Panc1 (cell line): ENCODE results near the gene UPK1B. TPM values are rescaled to one million over a fixed set of nuclear protein-coding genes. Genes with fewer than 3 reads are reported as not detected.

ENCODE experiments used
- ATAC-seq: fragments of 200-7000 bp; cut with Tn5 transposase; 2 replicates; pipeline ENCODE4 v1.9.1; 2020; ENCODE audit warnings: mild to moderate bottlenecking, moderate library complexity
- BruUV-seq: library from RNA; stranded (reverse); fragments of 400-500 nt; replicated peaks from 2 replicates; lab custom pipeline; 2021; lab: Mats Ljungman, UMichigan
- CTCF ChIA-PET: fragments of 300-600 bp; sonication (Branson Sonifier 250); formaldehyde crosslinking; loops from one replicate; lab custom pipeline; 2022; ENCODE audit warnings: antibody characterized with exemption; lab: Charles Lee
- POLR2A ChIA-PET: fragments of 300-600 bp; sonication (Branson Sonifier 250); formaldehyde crosslinking; loops from one replicate; lab custom pipeline; 2022; ENCODE audit warnings: antibody characterized with exemption; lab: Charles Lee
- DNase-seq: peaks from one replicate; pipeline ENCODE4 v3.0.0-alpha.2; 2010; ENCODE audit warnings: low read depth, low spot score
- H3K27ac ChIP-seq: 2 replicates; pipeline ENCODE4 v1.5.1; 2011; ENCODE audit warnings: mild to moderate bottlenecking, low read length, inconsistent platforms
- H3K27me3 ChIP-seq: fragments of 200-500 bp; sonication (Bioruptor generic); 2 replicates; pipeline ENCODE4 v1.6.0; 2014; ENCODE audit warnings: low read length, inconsistent platforms; ENCODE audit not compliant: control insufficient read depth, insufficient read depth
- H3K36me3 ChIP-seq: fragments of 200-500 bp; sonication (Bioruptor generic); 2 replicates; pipeline ENCODE4 v1.5.1; 2014; ENCODE audit warnings: inconsistent platforms, mild to moderate bottlenecking, low read length, moderate library complexity; ENCODE audit not compliant: control insufficient read depth, insufficient read depth
- H3K4me1 ChIP-seq: 2 replicates; pipeline ENCODE4 v1.5.1; 2011; ENCODE audit warnings: inconsistent platforms, mild to moderate bottlenecking, low read length, moderate library complexity; ENCODE audit not compliant: control insufficient read depth, insufficient read depth
- H3K4me3 ChIP-seq, 2 experiments: 2 replicates each; pipeline ENCODE4 v1.5.1; 2011 to 2012; ENCODE audit warnings: low read depth in 2 of 2, low read length in 2 of 2, mild to moderate bottlenecking in 2 of 2, inconsistent platforms in 1 of 2, moderate library complexity in 1 of 2
- H3K9me3 ChIP-seq: fragments of 200-500 bp; sonication (Bioruptor generic); 2 replicates; pipeline ENCODE4 v1.5.1; 2014; ENCODE audit warnings: low read depth, mild to moderate bottlenecking, inconsistent platforms, low read length, moderate library complexity; ENCODE audit not compliant: control insufficient read depth, insufficient read depth
- POLR2AphosphoS5 ChIP-seq: IDR thresholded peaks from 2 replicates; pipeline ENCODE4 v1.6.1; 2012; ENCODE audit warnings: mild to moderate bottlenecking, low read depth, low read length, moderate library complexity
- SIN3A ChIP-seq: IDR thresholded peaks from 2 replicates; pipeline ENCODE4 v1.6.1; 2012; ENCODE audit warnings: low read depth, mild to moderate bottlenecking, low read length, moderate library complexity, borderline replicate concordance; ENCODE audit not compliant: insufficient read depth
- TCF7L2 ChIP-seq: IDR thresholded peaks from 2 replicates; pipeline ENCODE4 v1.6.1; 2011; ENCODE audit warnings: mild to moderate bottlenecking, low read depth, low read length, inconsistent platforms
- in situ Hi-C: cut with HindIII; loops from 2 replicates; pipeline ENCODE4 v1.10.0; 2016; ENCODE audit warnings: low sequenced_read_pairs, low pct_unique_long_range_greater_than_20kb
- intact Hi-C: fragments of 100-400 bp; cut with micrococcal nuclease; formaldehyde crosslinking; loops from one replicate; pipeline ENCODE4 v1.10.0; 2022; ENCODE audit not compliant: unreplicated experiment
- total RNA-seq: library from RNA; stranded (reverse); gene quantifications from one replicate; pipeline ENCODE4 v1.2.1, GENCODE V29; 2021; ENCODE audit not compliant: unreplicated experiment
- TF ChIP-seq, protein P1 (sequence below), 2 experiments: IDR thresholded peaks; 2 replicates each; pipeline ENCODE4 v1.6.1; 2011 to 2012; ENCODE audit warnings: low read depth in 2 of 2, control low read depth in 1 of 2, low read length in 1 of 2, mild to moderate bottlenecking in 1 of 2, moderate library complexity in 1 of 2; ENCODE audit not compliant: insufficient read depth in 1 of 2
- TF ChIP-seq, protein P2 (sequence below): fragments of 450-650 bp; IDR thresholded peaks from 2 replicates; pipeline ENCODE4 v1.5.1; 2017; ENCODE audit warnings: mild to moderate bottlenecking

UPK1B gene
- total RNA-seq, 1 experiment from 2014 or later, result 4.4 TPM

DNA sequence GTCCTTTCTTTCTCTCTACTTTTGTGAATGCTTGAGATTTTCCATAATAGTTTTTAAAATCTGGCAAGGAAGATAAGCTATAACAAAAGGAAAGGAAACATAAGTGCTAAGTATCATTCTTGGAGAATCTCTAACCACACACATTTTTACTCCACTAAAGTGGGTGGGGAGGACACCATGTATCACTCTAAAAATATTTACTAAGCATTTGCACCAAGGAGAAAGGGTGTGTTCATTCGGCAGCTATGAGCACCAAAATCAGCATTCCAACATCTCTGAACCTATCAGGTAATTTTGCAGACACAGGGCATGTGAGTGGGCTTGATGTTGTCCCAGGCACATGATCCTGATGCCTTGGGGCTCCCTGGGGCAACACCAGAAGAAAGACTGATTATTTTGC is 61.8 kb downstream of the UPK1B start:
- CTCF ChIA-PET, result no interaction called here
- H3K4me3 ChIP-seq, result no peak overlapping the region
- no TSS peak for BruUV-seq
- H3K27ac ChIP-seq, result no peak overlapping the region
- H3K36me3 ChIP-seq, result peaks cover 12% of the 10 kb centered on the region
- in situ Hi-C loops, result no loop called here
- H3K27me3 ChIP-seq, result no peaks in the 10 kb centered on the region
- DNase-seq (no peak), ATAC-seq (no peak)
- H3K9me3 ChIP-seq, result no peaks in the 10 kb centered on the region
- no peak for TF ChIP-seq TCF7L2
- TF ChIP-seq, protein P1, sequence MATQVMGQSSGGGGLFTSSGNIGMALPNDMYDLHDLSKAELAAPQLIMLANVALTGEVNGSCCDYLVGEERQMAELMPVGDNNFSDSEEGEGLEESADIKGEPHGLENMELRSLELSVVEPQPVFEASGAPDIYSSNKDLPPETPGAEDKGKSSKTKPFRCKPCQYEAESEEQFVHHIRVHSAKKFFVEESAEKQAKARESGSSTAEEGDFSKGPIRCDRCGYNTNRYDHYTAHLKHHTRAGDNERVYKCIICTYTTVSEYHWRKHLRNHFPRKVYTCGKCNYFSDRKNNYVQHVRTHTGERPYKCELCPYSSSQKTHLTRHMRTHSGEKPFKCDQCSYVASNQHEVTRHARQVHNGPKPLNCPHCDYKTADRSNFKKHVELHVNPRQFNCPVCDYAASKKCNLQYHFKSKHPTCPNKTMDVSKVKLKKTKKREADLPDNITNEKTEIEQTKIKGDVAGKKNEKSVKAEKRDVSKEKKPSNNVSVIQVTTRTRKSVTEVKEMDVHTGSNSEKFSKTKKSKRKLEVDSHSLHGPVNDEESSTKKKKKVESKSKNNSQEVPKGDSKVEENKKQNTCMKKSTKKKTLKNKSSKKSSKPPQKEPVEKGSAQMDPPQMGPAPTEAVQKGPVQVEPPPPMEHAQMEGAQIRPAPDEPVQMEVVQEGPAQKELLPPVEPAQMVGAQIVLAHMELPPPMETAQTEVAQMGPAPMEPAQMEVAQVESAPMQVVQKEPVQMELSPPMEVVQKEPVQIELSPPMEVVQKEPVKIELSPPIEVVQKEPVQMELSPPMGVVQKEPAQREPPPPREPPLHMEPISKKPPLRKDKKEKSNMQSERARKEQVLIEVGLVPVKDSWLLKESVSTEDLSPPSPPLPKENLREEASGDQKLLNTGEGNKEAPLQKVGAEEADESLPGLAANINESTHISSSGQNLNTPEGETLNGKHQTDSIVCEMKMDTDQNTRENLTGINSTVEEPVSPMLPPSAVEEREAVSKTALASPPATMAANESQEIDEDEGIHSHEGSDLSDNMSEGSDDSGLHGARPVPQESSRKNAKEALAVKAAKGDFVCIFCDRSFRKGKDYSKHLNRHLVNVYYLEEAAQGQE (IDR thresholded peaks at IDR 0.05; ENCODE audit: insufficient read depth in 1 of 2, low read depth in 2 of 2, low read length in 1 of 2), result no peak
- no peak for TF ChIP-seq SIN3A
- TF ChIP-seq POLR2AphosphoS5, result no peak
- TF ChIP-seq, protein P2, sequence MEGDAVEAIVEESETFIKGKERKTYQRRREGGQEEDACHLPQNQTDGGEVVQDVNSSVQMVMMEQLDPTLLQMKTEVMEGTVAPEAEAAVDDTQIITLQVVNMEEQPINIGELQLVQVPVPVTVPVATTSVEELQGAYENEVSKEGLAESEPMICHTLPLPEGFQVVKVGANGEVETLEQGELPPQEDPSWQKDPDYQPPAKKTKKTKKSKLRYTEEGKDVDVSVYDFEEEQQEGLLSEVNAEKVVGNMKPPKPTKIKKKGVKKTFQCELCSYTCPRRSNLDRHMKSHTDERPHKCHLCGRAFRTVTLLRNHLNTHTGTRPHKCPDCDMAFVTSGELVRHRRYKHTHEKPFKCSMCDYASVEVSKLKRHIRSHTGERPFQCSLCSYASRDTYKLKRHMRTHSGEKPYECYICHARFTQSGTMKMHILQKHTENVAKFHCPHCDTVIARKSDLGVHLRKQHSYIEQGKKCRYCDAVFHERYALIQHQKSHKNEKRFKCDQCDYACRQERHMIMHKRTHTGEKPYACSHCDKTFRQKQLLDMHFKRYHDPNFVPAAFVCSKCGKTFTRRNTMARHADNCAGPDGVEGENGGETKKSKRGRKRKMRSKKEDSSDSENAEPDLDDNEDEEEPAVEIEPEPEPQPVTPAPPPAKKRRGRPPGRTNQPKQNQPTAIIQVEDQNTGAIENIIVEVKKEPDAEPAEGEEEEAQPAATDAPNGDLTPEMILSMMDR, result no peak
- H3K4me1 ChIP-seq, result peaks cover 15% of the 10 kb centered on the region
- POLR2A ChIA-PET, result no interaction called here
- intact Hi-C loops, result no loop called here

DNA sequence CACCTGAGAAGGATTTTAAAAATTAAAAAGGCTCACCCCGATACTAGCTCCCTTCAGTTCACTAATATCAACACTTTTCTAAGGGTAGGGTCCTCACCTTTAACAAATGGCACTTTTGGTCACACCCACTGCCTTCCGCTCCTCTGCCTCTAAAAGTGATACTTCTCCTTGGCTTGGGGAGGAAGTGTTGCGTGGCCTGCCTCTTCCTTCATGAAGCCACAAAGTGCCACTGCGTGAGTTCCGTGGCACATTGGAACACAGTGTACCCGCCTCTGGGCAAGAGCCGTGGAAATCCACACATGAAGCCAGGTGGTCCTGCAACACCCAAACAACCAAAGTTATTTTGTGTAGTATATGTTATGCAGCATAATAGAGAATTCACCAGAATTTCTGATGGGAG is 63.4 kb downstream of the UPK1B start:
- BruUV-seq, result no TSS peak
- no peak overlapping the region for H3K27ac ChIP-seq
- DNase-seq (no peak), ATAC-seq (no peak)
- peaks cover 21% of the 10 kb centered on the region for H3K4me1 ChIP-seq
- ChIA-PET CTCF (no interaction called here), POLR2A (no interaction called here)
- H3K27me3 ChIP-seq, result no peaks in the 10 kb centered on the region
- H3K36me3 ChIP-seq, result peaks cover 12% of the 10 kb centered on the region
- H3K4me3 ChIP-seq, result no peak overlapping the region
- intact Hi-C loops, result no loop called here
- H3K9me3 ChIP-seq, result no peaks in the 10 kb centered on the region
- in situ Hi-C loops, result no loop called here
- TF ChIP-seq, protein P1 (IDR thresholded peaks at IDR 0.05; ENCODE audit: insufficient read depth in 1 of 2, low read depth in 2 of 2, low read length in 1 of 2), result no peak
- TF ChIP-seq TCF7L2 (no peak), SIN3A (no peak), POLR2AphosphoS5 (no peak)
- TF ChIP-seq, protein P2, result no peak
